Ascending aorta (tissue), 2 donors: Measurements from ENCODE around the gene LIAS. TPM values are rescaled to one million over a fixed set of nuclear protein-coding genes. Genes with fewer than 3 reads are reported as not detected.
"Not testable (repeated sequence)": the region's sequence is repeated elsewhere in the genome, so short reads cannot be mapped to it uniquely, and the experiment has no call there.

Source experiments
- DNase-seq, 2 donors: peaks; one replicate each; pipeline ENCODE4 v3.0.0-alpha.2; 2019; ENCODE audit warnings: low spot score in 2 of 2
- H3K27ac ChIP-seq, 2 donors: fragments of 200-600 bp; sonication (generic); one replicate each; pipeline ENCODE4 v1.5.1; 2016 to 2017; ENCODE audit warnings: mild to moderate bottlenecking in 1 of 2
- H3K27me3 ChIP-seq: fragments of 200-600 bp; sonication (generic); one replicate; pipeline ENCODE4 v1.5.1; 2017
- H3K36me3 ChIP-seq, 2 donors: fragments of 200-600 bp; sonication (generic); one replicate each; pipeline ENCODE4 v1.5.1; 2016
- H3K4me1 ChIP-seq, 2 donors: fragments of 200-600 bp; sonication (generic); one replicate each; pipeline ENCODE4 v1.5.1; 2016 to 2017; ENCODE audit warnings: mild to moderate bottlenecking in 1 of 2
- H3K4me3 ChIP-seq, 2 donors: fragments of 200-600 bp; sonication (generic); one replicate each; pipeline ENCODE4 v1.5.1; 2016 to 2017; ENCODE audit warnings: mild to moderate bottlenecking in 1 of 2
- H3K9me3 ChIP-seq, 2 donors: fragments of 200-600 bp; sonication (generic); one replicate each; pipeline ENCODE4 v1.5.1; 2016
- CTCF ChIP-seq, 3 experiments: fragments of 200-600 bp in 2 of 3; fragments of 450-650 bp in 1 of 3; sonication (generic) in 2 of 3; IDR thresholded peaks; one replicate each; pipeline ENCODE4 v1.5.1; 2016 to 2019; ENCODE audit warnings: antibody characterized with exemption in 3 of 3, mild to moderate bottlenecking in 1 of 3, moderate library complexity in 1 of 3
- intact Hi-C: fragments of 100-400 bp; cut with DNase I; formaldehyde crosslinking; loops from one replicate; pipeline ENCODE4 v1.15.1; 2023
- total RNA-seq: library from RNA; depleted of rRNA; stranded (reverse); fragments of >200 nt; gene quantifications from one replicate; pipeline ENCODE4 v1.1.0, GENCODE V29; 2016

Gene LIAS
- total RNA-seq, 1 donor from 2014 or later, result 2.9 TPM

- Histone ChIP-seq H3K4me1 (peaks cover 0 to 3% of the 10 kb centered on the region in 2 donors), H3K9me3 (no peaks in the 10 kb centered on the region), H3K4me3 (no peak overlapping the region), H3K27ac (no peak overlapping the region), H3K36me3 (peaks cover 66 to 83% of the 10 kb centered on the region in 2 donors), H3K27me3 (no peaks in the 10 kb centered on the region)
- DNase-seq, result no peak
- TF ChIP-seq CTCF (IDR thresholded peaks at IDR 0.05), result no peak
- intact Hi-C loops, result no loop called here
Observed at GRCh38 chr4:39504538-39504937, 45.7 kb downstream of the LIAS start.

GRCh38 chr4:39505581-39505980 lies 46.7 kb downstream of the LIAS start:
- Histone ChIP-seq H3K27me3 (no peaks in the 10 kb centered on the region), H3K4me1 (peaks cover 0 to 3% of the 10 kb centered on the region in 2 donors), H3K27ac (no peak overlapping the region), H3K4me3 (no peak overlapping the region), H3K9me3 (no peaks in the 10 kb centered on the region), H3K36me3 (peaks cover 72 to 83% of the 10 kb centered on the region in 2 donors)
- intact Hi-C loops, result no loop called here
- no peak for DNase-seq
- no peak for TF ChIP-seq CTCF (IDR thresholded peaks at IDR 0.05)

- H3K27ac ChIP-seq, result no peak overlapping the region
- intact Hi-C loops, result no loop called here
Observed at GRCh38 chr4:39510348-39510929, 51.6 kb downstream of the LIAS start.

GRCh38 chr4:39514266-39514665 lies 55.4 kb downstream of the LIAS start:
- H3K27ac ChIP-seq, H3K4me1 ChIP-seq, H3K27me3 ChIP-seq, H3K9me3 ChIP-seq, H3K4me3 ChIP-seq, intact Hi-C loops, DNase-seq: not testable (repeated sequence)
- H3K36me3 ChIP-seq, result peaks cover 25 to 74% of the 10 kb centered on the region in 2 donors

More at GRCh38 chr4:39510348-39510929, 51.6 kb downstream of the LIAS start:
- Histone ChIP-seq H3K4me1 (no peaks in the 10 kb centered on the region), H3K27me3 (no peaks in the 10 kb centered on the region), H3K4me3 (no peak overlapping the region), H3K36me3 (peaks cover 49 to 81% of the 10 kb centered on the region in 2 donors), H3K9me3 (no peaks in the 10 kb centered on the region)
- TF ChIP-seq CTCF (IDR thresholded peaks at IDR 0.05), result no peak
- DNase-seq, result no peak

GRCh38 chr4:39514888-39515401 lies 56.1 kb downstream of the LIAS start:
- H3K4me1 ChIP-seq, result no peaks in the 10 kb centered on the region
- no peaks in the 10 kb centered on the region for H3K27me3 ChIP-seq
- peaks cover 21 to 74% of the 10 kb centered on the region in 2 donors for H3K36me3 ChIP-seq
- TF ChIP-seq CTCF (IDR thresholded peaks at IDR 0.05), result no peak
- H3K27ac ChIP-seq, result no peak overlapping the region
- intact Hi-C loops, result no loop called here
- no peak for DNase-seq
- no peak overlapping the region for H3K4me3 ChIP-seq
- no peaks in the 10 kb centered on the region for H3K9me3 ChIP-seq

GRCh38 chr4:39515669-39516401 lies 57.0 kb downstream of the LIAS start:
- DNase-seq, H3K9me3 ChIP-seq, H3K27ac ChIP-seq, intact Hi-C loops, H3K27me3 ChIP-seq, H3K4me3 ChIP-seq, H3K4me1 ChIP-seq: not testable (repeated sequence)
- peaks cover 14 to 71% of the 10 kb centered on the region in 2 donors for H3K36me3 ChIP-seq
